HG03108 (cell line): ENCODE results near the gene PSMB1.
"Not testable (repeated sequence)": the region's sequence is repeated elsewhere in the genome, so short reads cannot be mapped to it uniquely, and the experiment has no call there.

Source experiments
- ATAC-seq: cut with Tn5 transposase; IDR thresholded peaks from one replicate; pipeline ENCODE4 v1.9.1; 2021; ENCODE audit warnings: moderate library complexity; ENCODE audit not compliant: unreplicated experiment

Gene PSMB1

DNA sequence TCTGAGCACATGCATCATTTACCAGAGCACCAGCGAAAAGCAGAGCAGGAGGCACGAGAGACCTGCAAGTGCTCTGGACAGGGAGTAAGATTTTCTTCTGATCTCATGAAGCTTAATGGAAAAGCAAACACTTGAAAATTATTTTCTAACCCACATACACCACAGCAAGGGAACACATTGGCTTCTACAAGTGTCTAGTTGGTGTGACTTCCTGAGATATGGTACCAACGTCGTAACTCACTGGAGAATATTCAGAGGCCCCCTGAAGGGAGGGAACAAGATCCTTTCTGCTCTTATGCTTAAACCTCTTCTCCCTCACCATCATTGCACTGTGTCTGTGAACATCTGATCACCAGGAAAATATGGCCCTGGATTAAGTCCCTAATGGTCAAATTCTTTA, 48.6 kb downstream of the PSMB1 start:
- no peak for ATAC-seq

- no peak for ATAC-seq
Observed at GRCh38 chr6:170503414-170503761, 49.7 kb downstream of the PSMB1 start.

DNA sequence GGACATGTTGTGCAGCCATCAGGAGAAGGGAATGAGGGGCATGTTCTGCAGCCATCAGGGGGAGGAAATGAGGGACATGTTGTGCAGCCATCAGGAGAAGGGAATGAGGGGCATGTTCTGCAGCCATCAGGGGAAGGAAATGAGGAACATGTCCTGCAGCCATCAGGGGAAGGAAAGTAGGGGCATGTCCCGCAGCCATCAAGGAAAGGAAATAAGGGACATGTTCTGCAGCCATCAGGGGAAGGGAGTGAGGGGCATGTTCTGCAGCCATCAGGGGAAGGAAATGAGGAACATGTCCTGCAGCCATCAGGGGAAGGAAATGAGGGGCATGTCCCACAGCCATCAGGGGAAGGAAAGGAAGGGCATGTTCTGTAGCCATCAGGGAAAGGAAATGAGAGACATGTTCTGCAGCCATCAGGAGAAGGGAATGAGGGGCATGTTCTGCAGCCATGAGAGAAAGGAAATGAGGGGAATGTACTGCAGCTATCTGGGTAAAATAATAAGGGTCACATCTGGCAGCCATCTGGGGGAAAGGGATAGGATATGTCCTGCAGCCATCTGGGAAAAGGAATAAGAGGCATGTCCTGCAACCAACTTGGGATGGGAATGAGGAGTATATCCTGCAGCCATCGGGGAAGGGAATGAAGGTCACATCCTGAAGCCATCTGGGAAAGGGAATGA, 50.2 kb downstream of the PSMB1 start:
- ATAC-seq: not testable (repeated sequence)

GRCh38 chr6:170502268-170502667, 50.8 kb downstream of the PSMB1 start:
- ATAC-seq: not testable (repeated sequence)

DNA sequence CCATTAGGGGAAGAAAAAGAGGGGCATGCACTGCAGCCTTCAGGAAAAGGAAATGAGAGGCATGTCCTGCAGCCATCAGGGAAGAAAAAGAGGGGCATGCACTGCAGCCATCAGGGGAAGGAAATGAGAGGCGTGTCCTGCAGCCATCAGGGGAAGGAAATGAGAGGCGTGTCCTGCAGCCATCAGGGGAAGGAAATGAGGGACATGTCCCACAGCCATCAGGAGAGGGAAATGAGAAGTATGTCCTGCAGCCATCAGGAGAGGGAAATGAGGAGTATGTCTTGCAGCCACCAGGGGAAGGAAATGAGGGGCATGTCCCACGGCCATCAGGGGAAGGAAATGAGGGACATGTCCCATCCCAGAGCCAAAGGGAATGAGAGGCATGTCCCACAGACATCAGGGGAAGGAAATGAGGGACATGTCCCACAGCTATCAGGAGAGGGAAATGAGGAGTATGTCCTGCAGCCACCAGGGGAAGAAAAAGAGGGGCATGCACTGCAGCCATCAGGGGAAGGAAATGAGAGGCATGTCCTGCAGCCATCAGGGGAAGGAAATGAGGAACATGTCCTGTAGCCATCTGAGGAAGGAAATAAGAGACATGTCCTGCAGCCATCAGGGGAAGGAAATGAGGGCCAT, 52.0 kb downstream of the PSMB1 start:
- ATAC-seq: no peak

- no peak for ATAC-seq
Observed at GRCh38 chr6:170497841-170498301, 55.2 kb downstream of the PSMB1 start.

DNA sequence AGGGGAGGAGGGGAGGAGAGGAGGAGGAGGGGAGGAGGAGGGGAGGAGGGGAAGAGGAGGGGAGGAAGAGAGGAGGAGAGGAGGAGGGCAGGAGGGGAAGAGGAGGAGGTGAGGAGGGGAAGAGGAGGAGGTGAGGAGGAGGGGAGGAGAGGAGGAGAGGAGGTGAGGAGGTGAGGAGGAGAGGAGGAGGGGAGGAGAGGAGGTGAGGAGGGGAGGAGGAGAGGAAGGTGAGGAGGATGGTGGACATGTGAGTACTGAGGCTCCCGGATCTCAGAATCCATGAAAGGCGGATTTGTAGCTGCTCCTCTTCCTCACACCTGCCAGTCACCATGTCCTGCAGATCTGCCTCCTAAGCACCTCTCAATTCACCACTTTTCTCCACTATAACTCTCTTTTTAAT, 59.8 kb downstream of the PSMB1 start:
- no peak for ATAC-seq

- ATAC-seq: no peak
Observed at GRCh38 chr6:170490259-170490658, 62.8 kb downstream of the PSMB1 start.

- ATAC-seq: no peak
Observed at GRCh38 chr6:170489836-170490235, 63.3 kb downstream of the PSMB1 start.

DNA sequence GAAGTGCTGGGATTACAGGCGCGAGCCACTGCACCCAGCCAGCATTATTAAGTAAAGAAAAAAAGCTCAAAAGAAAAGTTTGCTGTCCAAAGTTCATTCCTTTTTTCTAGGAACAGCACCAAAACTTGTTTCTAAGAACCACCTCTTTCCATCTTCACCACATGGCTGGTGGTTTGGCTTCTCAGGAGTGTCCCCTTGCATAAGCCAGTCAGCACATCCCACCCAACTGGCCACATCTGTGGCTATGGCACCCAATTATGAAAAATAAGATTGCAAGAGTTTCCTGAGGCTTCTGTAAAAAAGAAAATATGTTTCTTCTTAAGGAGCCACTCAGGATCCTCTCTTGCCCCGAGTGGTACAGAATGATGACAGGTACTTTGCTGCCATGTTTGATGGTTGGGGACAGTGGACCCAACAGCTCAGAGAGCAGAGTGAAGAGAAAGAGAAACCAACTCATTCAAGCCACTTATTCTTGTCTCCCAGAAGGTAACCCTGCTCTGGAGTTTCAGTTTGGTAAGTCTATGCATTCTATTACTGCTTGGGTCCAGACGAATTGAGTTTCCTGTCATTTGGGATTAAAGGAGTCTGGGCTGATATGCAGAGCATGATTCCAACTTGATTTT, 65.3 kb downstream of the PSMB1 start:
- ATAC-seq: no peak

DNA sequence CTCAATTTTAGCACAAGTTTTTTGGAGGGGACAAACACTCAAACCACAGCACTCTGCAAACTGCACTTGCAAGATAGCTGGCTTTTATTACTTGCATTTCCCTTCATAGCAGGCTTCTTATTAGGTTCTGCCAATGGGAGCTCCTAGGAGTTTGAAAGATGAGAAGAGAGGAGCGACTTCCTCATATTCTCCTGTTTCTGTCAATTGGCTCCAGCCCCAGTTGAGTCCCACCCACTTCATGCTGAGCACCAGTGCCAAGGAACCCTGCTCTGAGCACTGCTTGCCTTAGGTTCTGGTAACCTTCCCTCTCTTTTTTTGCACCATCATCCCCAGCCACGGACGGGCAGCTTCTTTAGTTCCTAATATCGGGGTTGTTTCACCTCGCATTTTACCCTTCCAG, 67.9 kb downstream of the PSMB1 start:
- no peak for ATAC-seq
